GM12878 (cell line): ENCODE measurements around the gene TCTN1. TPM values are rescaled to one million over a fixed set of nuclear protein-coding genes. Genes with fewer than 3 reads are reported as not detected.

Experiments used
- ATF2 ChIP-seq: IDR thresholded peaks from 2 replicates; pipeline ENCODE4 v1.6.1; 2012; ENCODE audit warnings: low read length, inconsistent platforms
- BACH1 ChIP-seq: fragments of 450-650 bp; IDR thresholded peaks from 2 replicates; pipeline ENCODE4 v1.6.1; 2017; ENCODE audit warnings: mild to moderate bottlenecking, borderline replicate concordance
- BHLHE40 ChIP-seq, 2 experiments: fragments of 450-650 bp in 1 of 2; IDR thresholded peaks; 2 replicates each; pipeline ENCODE4 v1.6.1; 2011 to 2017; ENCODE audit warnings: low read depth in 2 of 2, borderline replicate concordance in 1 of 2, improper control_type of control experiment in 1 of 2, low read length in 1 of 2, mild to moderate bottlenecking in 1 of 2
- CREB1 ChIP-seq: IDR thresholded peaks from 2 replicates; pipeline ENCODE4 v1.6.1; 2012; ENCODE audit warnings: low read depth, mild to moderate bottlenecking, inconsistent platforms
- ELK1 ChIP-seq: IDR thresholded peaks from 2 replicates; pipeline ENCODE4 v1.6.1; 2012; ENCODE audit warnings: low read depth, low read length, improper control_type of control experiment
- HDAC2 ChIP-seq: fragments of 200-600 bp; sonication (generic); IDR thresholded peaks from 2 replicates; pipeline ENCODE4 v1.6.1; 2017
- HDGF ChIP-seq: fragments of 450-650 bp; IDR thresholded peaks from 2 replicates; pipeline ENCODE4 v1.6.1; 2016; ENCODE audit warnings: antibody characterized with exemption
- JUND ChIP-seq: IDR thresholded peaks from 2 replicates; pipeline ENCODE4 v1.6.1; 2012; ENCODE audit warnings: low read depth, mild to moderate bottlenecking, low read length, improper control_type of control experiment, moderate library complexity
- MYC ChIP-seq: IDR thresholded peaks from 2 replicates; pipeline ENCODE4 v1.6.1; 2011; ENCODE audit warnings: mild to moderate bottlenecking, low read length, moderate library complexity, inconsistent platforms; ENCODE audit not compliant: insufficient read depth, insufficient replicate concordance, insufficient read length, severe bottlenecking
- NFXL1 ChIP-seq: fragments of 450-650 bp; IDR thresholded peaks from 2 replicates; pipeline ENCODE4 v1.6.1; 2017; ENCODE audit warnings: antibody characterized with exemption, mild to moderate bottlenecking, borderline replicate concordance
- POLR2AphosphoS5 ChIP-seq: IDR thresholded peaks from 2 replicates; pipeline ENCODE4 v1.6.1; 2011; ENCODE audit warnings: mild to moderate bottlenecking, low read length, inconsistent platforms
- RAD21 ChIP-seq: IDR thresholded peaks from 2 replicates; pipeline ENCODE4 v1.6.1; 2011; ENCODE audit warnings: mild to moderate bottlenecking, low read depth, low read length, moderate library complexity; ENCODE audit not compliant: insufficient read depth
- SPI1 ChIP-seq: IDR thresholded peaks from 2 replicates; pipeline ENCODE4 v1.6.1; 2011; ENCODE audit warnings: low read depth, mild to moderate bottlenecking, low read length, moderate library complexity, borderline replicate concordance; ENCODE audit not compliant: insufficient read depth
- SRF ChIP-seq, 2 experiments: IDR thresholded peaks; 2 replicates each; pipeline ENCODE4 v1.6.1; 2011; ENCODE audit warnings: low read depth in 2 of 2, low read length in 2 of 2, mild to moderate bottlenecking in 1 of 2, moderate library complexity in 1 of 2
- STAT1 ChIP-seq: fragments of 450-650 bp; conservative IDR thresholded peaks from 2 replicates; pipeline ENCODE4 v1.6.1; 2014; ENCODE audit warnings: antibody characterized with exemption, mild to moderate bottlenecking
- WRNIP1 ChIP-seq: IDR thresholded peaks from 2 replicates; pipeline ENCODE4 v1.6.1; 2011; ENCODE audit warnings: low read depth, low read length, improper control_type of control experiment, borderline replicate concordance
- ZBED1 ChIP-seq: IDR thresholded peaks from 2 replicates; pipeline ENCODE4 v1.6.1; 2016; ENCODE audit warnings: borderline replicate concordance
- polyA plus RNA-seq, 11 experiments: library from polyadenylated mRNA; depleted of rRNA in 4 of 11; unstranded in 6 of 11; stranded (reverse) in 5 of 11; fragments of >200 nt; fragmentation: Nextera tagmentation in 4 of 11; fragmentation: Illumina TruSeq in 1 of 11; extraction: Ambion mirVana in 4 of 11; extraction: Trizol in 1 of 11; gene quantifications; 1 replicate in 1 of 11; 2 replicates in 10 of 11; pipeline versions ENCODE4 v1.2.1 to v1.2.3, GENCODE V29; 2011 to 2016; ENCODE audit warnings: inconsistent platforms in 2 of 11, missing spikeins in 2 of 11, low read depth in 1 of 11
- total RNA-seq, 4 experiments: library from RNA; depleted of rRNA in 3 of 4; stranded (reverse); fragments of >200 nt in 3 of 4; fragmentation: Illumina TruSeq in 1 of 4; extraction: Trizol in 1 of 4; gene quantifications; 2 replicates each; pipeline versions ENCODE4 v1.2.1 to v1.2.3, GENCODE V29; 2013 to 2021
- TF ChIP-seq, protein P1 (sequence below): fragments of 450-650 bp; IDR thresholded peaks from 2 replicates; pipeline ENCODE4 v1.6.1; 2016; ENCODE audit warnings: mild to moderate bottlenecking
- TF ChIP-seq, protein P2 (sequence below): fragments of 450-650 bp; IDR thresholded peaks from 2 replicates; pipeline ENCODE4 v1.6.1; 2018; ENCODE audit warnings: borderline replicate concordance, mild to moderate bottlenecking; ENCODE audit not compliant: partially characterized antibody

The TCTN1 gene
- total and polyA plus RNA-seq, 10 of the 15 experiments (the other 5 are each of a cell fraction or from before 2014, with no cell fraction given), result 8.8 to 23.5 (median 15.3) TPM

- TF ChIP-seq, protein P1, sequence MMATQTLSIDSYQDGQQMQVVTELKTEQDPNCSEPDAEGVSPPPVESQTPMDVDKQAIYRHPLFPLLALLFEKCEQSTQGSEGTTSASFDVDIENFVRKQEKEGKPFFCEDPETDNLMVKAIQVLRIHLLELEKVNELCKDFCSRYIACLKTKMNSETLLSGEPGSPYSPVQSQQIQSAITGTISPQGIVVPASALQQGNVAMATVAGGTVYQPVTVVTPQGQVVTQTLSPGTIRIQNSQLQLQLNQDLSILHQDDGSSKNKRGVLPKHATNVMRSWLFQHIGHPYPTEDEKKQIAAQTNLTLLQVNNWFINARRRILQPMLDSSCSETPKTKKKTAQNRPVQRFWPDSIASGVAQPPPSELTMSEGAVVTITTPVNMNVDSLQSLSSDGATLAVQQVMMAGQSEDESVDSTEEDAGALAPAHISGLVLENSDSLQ, result peak; percentile 92
- TF ChIP-seq ZBED1, result peak; percentile 17; the same call in 1 of the 2 replicates
- peak; percentile 80 for TF ChIP-seq POLR2AphosphoS5
- TF ChIP-seq HDGF, result no peak; the same call in none of the 2 replicates
- no peak for TF ChIP-seq NFXL1
- no peak for TF ChIP-seq ELK1
- no peak for TF ChIP-seq SRF (IDR thresholded peaks at IDR 0.05; ENCODE audit: low read depth in 2 of 2, low read length in 2 of 2)
- no peak for TF ChIP-seq SPI1
- TF ChIP-seq MYC, result no peak
- TF ChIP-seq ATF2, result no peak
- TF ChIP-seq BHLHE40 (IDR thresholded peaks at IDR 0.05; ENCODE audit: borderline replicate concordance in 1 of 2, low read depth in 2 of 2, low read length in 1 of 2), result peak in 1 of 2 experiments; percentile 39; a peak in 1 of 4 replicates
- TF ChIP-seq HDAC2, result no peak
- no peak for TF ChIP-seq WRNIP1
- no peak for TF ChIP-seq RAD21
- TF ChIP-seq CREB1, result peak; percentile 27; the same call in 1 of the 2 replicates
- TF ChIP-seq STAT1, result no peak
- peak; percentile 72; the same call in 1 of the 2 replicates for TF ChIP-seq BACH1
- TF ChIP-seq JUND, result no peak
- TF ChIP-seq, protein P2, sequence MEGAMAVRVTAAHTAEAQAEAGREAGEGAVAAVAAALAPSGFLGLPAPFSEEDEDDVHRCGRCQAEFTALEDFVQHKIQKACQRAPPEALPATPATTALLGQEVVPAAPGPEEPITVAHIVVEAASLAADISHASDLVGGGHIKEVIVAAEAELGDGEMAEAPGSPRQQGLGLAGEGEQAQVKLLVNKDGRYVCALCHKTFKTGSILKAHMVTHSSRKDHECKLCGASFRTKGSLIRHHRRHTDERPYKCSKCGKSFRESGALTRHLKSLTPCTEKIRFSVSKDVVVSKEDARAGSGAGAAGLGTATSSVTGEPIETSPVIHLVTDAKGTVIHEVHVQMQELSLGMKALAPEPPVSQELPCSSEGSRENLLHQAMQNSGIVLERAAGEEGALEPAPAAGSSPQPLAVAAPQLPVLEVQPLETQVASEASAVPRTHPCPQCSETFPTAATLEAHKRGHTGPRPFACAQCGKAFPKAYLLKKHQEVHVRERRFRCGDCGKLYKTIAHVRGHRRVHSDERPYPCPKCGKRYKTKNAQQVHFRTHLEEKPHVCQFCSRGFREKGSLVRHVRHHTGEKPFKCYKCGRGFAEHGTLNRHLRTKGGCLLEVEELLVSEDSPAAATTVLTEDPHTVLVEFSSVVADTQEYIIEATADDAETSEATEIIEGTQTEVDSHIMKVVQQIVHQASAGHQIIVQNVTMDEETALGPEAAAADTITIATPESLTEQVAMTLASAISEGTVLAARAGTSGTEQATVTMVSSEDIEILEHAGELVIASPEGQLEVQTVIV, result no peak
These were observed at the start of gene TCTN1 (continued) for GRCh38 chr12:110613771-110614684.
